Activated T-cell treated with anti-CD3 and anti-CD28 coated beads, Interleukin-2, amount 50 U/mL, for 72 hours (primary cell): ENCODE measurements around the gene COL19A1. TPM values are rescaled to one million over a fixed set of nuclear protein-coding genes. Genes with fewer than 3 reads are reported as not detected.

Source experiments
- ATAC-seq, 2 donors: fragments of 150-1000 bp; cut with Tn5 transposase; replicated peaks in 1 of 2; 2 replicates each; pipeline ENCODE4 v1.10.0; 2021; ENCODE audit warnings: moderate library complexity in 2 of 2, mild to moderate bottlenecking in 1 of 2
- DNase-seq, 2 donors: peaks; one replicate each; pipeline ENCODE4 v3.0.0; 2021 to 2022; ENCODE audit warnings: mixed read lengths in 1 of 2
- H3K27ac Mint-ChIP-seq: one replicate; pipeline ENCODE4 v1.8.0; 2022; ENCODE audit warnings: mild to moderate bottlenecking, moderate library complexity, mixed read lengths
- H3K27me3 Mint-ChIP-seq: one replicate; pipeline ENCODE4 v1.8.0; 2022; ENCODE audit warnings: low read depth, mixed read lengths
- H3K36me3 Mint-ChIP-seq, 2 donors: one replicate each; pipeline ENCODE4 v1.8.0; 2022; ENCODE audit warnings: mixed read lengths in 2 of 2, mild to moderate bottlenecking in 1 of 2; ENCODE audit not compliant: insufficient read depth in 2 of 2
- H3K4me1 Mint-ChIP-seq: one replicate; pipeline ENCODE4 v1.8.0; 2022; ENCODE audit warnings: low read depth, mixed read lengths
- H3K4me3 Mint-ChIP-seq, 2 donors: one replicate each; pipeline ENCODE4 v1.8.0; 2022; ENCODE audit warnings: mild to moderate bottlenecking in 2 of 2, mixed read lengths in 2 of 2, moderate library complexity in 2 of 2
- H3K9me3 Mint-ChIP-seq, 2 donors: one replicate each; pipeline ENCODE4 v1.8.0; 2022; ENCODE audit warnings: mixed read lengths in 2 of 2
- total RNA-seq, 2 donors: library from RNA; stranded (reverse); gene quantifications; one replicate each; pipeline ENCODE4 v1.2.3, GENCODE V29; 2022

COL19A1 gene
- total RNA-seq, 2 donors from 2014 or later: 0.19 to 0.26 TPM

DNA sequence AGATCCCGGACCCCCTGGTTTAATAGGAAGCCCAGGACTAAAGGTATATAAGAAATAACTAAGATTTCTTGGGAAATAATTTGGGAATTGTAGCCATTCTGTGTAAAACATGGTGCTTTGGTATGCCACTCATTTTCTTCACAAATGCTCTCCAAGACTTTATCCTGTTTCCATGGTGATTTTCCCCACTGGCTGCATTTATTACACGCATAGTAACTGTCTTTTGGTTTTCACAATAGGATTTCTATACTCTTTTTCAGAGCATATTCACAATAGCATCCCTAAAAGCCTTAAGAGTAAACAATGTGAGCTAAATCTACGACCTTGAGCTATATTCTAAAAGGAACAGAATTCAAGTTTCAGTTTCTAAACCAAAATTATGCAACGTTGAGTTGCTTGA lies 275.7 kb downstream of the COL19A1 start:
- H3K9me3 Mint-ChIP-seq: peaks cover 0 to 2% of the 10 kb centered on the region in 2 donors
- no peak overlapping the region for H3K4me3 Mint-ChIP-seq
- no peak overlapping the region for H3K27ac Mint-ChIP-seq
- DNase-seq: no peak
- peaks cover 22% of the 10 kb centered on the region for H3K27me3 Mint-ChIP-seq
- H3K4me1 Mint-ChIP-seq: no peaks in the 10 kb centered on the region
- no peak for ATAC-seq
- H3K36me3 Mint-ChIP-seq: no peaks in the 10 kb centered on the region

DNA sequence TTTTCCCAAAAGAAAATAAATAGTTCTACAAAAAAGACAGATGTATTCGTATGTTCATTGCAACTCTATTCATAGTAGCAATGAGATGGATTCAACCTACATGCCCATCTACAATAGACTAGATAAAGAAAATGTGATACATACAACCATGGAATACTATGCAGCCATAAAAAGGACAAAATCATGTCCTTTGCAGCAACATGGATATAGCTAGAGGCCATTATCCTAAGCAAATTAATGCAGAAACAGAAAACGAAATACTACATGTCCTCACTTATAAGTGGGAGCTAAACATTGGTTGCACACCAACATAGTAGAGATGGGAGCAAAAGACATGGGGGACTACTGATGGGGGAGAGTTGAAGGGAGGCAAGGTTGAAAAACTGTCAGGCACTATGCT lies 278.8 kb downstream of the COL19A1 start:
- Mint-ChIP-seq H3K27ac (no peak overlapping the region), H3K27me3 (no peaks in the 10 kb centered on the region), H3K4me1 (no peaks in the 10 kb centered on the region), H3K36me3 (no peaks in the 10 kb centered on the region), H3K4me3 (no peak overlapping the region), H3K9me3 (peaks cover 0 to 2% of the 10 kb centered on the region in 2 donors)
- DNase-seq (no peak), ATAC-seq (no peak)

DNA sequence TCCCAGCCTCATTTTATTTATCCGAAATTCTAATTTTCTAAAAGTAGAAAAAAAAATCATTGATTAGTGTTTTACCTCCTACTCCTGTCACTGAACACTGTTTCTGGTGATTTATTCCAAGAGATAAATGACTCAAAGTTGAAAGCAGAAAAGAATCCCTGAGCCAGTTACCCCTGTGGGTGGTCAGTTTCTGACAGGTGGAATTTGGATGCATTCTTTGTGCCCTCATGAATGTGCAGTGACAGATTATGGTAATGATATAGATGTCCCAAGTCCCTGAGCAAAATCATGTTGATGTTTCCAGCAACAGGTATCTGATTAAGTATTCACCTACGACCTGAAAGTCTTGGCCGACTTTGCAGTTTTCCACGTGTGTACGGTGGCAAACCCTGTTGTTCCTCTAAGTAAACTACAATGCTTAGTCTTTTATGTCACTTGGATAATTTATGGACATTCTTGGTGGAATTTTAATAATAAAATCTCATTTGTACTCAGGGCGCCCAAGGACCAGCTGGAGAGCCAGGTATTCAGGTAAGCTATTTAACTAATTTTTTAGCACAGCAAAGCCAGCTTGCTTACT lies 282.9 kb downstream of the COL19A1 start:
- Mint-ChIP-seq H3K27ac (no peak overlapping the region), H3K27me3 (no peaks in the 10 kb centered on the region)
- no peak for ATAC-seq

DNA sequence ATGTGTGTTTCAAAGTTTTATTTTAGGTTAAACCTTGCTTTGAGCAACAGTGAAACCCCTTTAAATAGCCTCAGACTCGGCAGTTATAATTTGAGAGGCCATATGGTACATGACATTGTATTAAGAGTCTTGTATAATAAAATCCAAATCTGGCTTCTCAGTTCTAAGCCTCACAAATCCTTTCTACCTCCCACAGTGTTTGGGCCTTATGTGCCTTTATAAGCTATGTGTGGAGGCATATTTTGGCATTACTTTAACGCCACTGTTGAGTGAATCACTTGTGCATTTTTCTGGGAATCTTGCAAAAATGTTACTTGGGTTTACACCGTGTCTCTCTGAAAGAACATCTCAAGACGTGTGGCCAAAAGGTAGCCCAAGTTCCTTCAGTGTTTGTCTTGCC lies 284.2 kb downstream of the COL19A1 start:
- no peaks in the 10 kb centered on the region for H3K27me3 Mint-ChIP-seq
- DNase-seq (no peak), ATAC-seq (no peak)
- no peaks in the 10 kb centered on the region for H3K4me1 Mint-ChIP-seq
- H3K36me3 Mint-ChIP-seq: no peaks in the 10 kb centered on the region
- no peak overlapping the region for H3K27ac Mint-ChIP-seq
- H3K9me3 Mint-ChIP-seq: no peaks in the 10 kb centered on the region
- no peak overlapping the region for H3K4me3 Mint-ChIP-seq

More for the DNA sequence above, 282.9 kb downstream of the COL19A1 start:
- Mint-ChIP-seq H3K9me3 (peaks cover 0 to 2% of the 10 kb centered on the region in 2 donors), H3K4me1 (no peaks in the 10 kb centered on the region), H3K36me3 (no peaks in the 10 kb centered on the region), H3K4me3 (no peak overlapping the region)
- DNase-seq: no peak

DNA sequence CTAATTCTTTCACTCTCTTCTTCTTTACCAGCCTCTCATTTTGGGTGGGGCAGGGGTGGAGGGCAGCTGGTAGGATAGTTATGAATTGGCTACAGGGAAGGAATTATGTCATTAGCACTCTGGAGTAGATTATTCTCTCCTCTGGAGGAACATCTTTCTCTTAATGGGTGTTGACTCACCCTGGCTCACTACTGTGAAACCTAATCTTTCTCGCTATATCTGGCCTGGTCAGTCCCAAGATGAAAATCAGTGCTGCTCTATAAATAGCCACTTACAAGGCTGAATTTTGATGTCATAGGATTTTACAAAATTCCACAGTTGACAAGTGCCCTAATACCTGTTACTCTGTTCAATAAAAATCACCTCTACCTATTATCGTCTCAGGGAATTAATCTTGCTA lies 285.3 kb downstream of the COL19A1 start:
- Mint-ChIP-seq H3K4me3 (no peak overlapping the region), H3K27ac (no peak overlapping the region), H3K27me3 (no peaks in the 10 kb centered on the region), H3K36me3 (no peaks in the 10 kb centered on the region), H3K9me3 (no peaks in the 10 kb centered on the region), H3K4me1 (no peaks in the 10 kb centered on the region)
- no peak for DNase-seq
- ATAC-seq: no peak

DNA sequence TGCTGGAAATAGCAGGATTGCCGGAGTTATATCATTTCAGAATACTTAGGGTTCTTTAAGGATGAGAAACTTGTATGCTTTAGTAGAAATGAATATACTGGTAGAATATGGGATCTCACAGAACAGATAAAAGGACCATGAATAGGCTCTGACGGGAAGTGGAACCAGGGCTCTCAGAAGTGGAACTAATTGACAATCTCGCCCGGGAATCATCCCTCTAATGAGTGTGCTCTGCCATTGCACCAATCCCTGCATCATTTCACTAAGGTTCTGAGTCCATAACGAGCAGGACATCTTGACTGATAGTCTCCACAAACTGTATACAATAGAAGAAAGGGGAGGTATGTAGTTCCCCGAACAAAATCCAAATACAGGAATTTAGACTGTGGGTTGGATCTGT lies 286.4 kb downstream of the COL19A1 start:
- Mint-ChIP-seq H3K4me1 (no peaks in the 10 kb centered on the region), H3K27me3 (no peaks in the 10 kb centered on the region), H3K36me3 (no peaks in the 10 kb centered on the region), H3K27ac (no peak overlapping the region), H3K9me3 (no peaks in the 10 kb centered on the region), H3K4me3 (no peak overlapping the region)
- no peak for DNase-seq
- ATAC-seq: no peak

DNA sequence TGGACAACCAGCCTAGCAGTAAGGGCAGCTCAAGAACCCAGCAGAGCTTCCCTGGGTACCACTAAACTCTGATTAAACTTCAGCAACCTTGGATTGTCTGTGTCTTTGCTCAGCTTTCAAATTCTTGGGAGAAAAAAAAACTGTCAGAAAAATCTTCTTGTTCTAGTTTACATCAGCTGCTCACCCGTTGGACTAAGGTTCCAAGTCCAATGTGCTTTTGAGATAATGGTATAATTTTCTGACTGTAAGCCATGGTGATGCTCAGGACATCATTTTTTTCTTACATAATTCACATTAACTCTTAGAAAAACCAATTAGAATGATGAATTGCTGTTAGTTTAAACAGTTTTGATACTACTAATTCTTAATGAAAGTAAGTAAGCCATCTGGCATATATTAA lies 290.7 kb downstream of the COL19A1 start:
- no peak overlapping the region for H3K4me3 Mint-ChIP-seq
- no peaks in the 10 kb centered on the region for H3K9me3 Mint-ChIP-seq
- H3K36me3 Mint-ChIP-seq: no peaks in the 10 kb centered on the region
- no peak overlapping the region for H3K27ac Mint-ChIP-seq
- no peak for DNase-seq
- no peaks in the 10 kb centered on the region for H3K4me1 Mint-ChIP-seq
- H3K27me3 Mint-ChIP-seq: no peaks in the 10 kb centered on the region
- no peak for ATAC-seq

DNA sequence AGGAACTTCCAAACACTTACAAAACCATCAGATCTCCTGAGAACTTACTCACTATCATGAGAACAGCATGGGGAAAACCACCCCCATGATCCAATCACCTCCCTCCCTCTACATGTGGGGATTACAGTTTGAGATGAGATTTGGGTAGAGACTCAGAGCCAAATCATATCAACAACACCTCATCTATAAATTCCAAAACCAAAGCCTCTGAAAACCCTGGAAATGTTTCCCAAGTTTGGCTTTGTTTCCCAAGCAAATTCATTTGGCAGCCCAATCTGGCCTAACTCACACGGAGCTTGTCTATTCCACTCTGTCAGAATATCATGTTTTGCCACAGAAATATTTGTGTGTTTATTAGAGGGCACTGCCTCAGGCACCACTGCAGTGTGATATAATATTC lies 293.9 kb downstream of the COL19A1 start:
- Mint-ChIP-seq H3K9me3 (no peaks in the 10 kb centered on the region), H3K27me3 (peaks cover 17% of the 10 kb centered on the region), H3K4me1 (no peaks in the 10 kb centered on the region), H3K27ac (no peak overlapping the region), H3K4me3 (no peak overlapping the region), H3K36me3 (no peaks in the 10 kb centered on the region)
- ATAC-seq (no peak), DNase-seq (no peak)

DNA sequence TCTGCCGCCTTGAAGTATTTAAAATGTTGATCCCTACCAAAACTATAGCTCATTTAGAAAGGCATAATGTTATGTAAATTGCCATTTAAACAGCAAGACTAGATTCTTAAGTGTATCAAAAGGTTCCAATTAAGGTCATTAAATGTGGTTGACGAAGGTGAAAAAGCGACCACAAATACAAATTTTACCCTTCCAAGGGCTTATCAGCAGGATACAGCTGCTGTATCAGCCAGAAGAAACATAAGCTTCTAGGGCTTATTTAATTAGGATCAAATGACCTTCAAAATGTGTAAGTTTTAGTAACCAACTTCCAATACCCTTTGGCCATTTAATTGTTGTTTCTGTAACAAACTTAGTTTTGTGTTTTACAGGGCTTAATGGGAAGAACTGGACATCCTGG lies 296.6 kb downstream of the COL19A1 start:
- DNase-seq: no peak
- Mint-ChIP-seq H3K27ac (no peak overlapping the region), H3K9me3 (no peaks in the 10 kb centered on the region), H3K36me3 (no peaks in the 10 kb centered on the region), H3K4me3 (no peak overlapping the region), H3K27me3 (peaks cover 40% of the 10 kb centered on the region), H3K4me1 (peaks cover 5% of the 10 kb centered on the region)
- no peak for ATAC-seq

DNA sequence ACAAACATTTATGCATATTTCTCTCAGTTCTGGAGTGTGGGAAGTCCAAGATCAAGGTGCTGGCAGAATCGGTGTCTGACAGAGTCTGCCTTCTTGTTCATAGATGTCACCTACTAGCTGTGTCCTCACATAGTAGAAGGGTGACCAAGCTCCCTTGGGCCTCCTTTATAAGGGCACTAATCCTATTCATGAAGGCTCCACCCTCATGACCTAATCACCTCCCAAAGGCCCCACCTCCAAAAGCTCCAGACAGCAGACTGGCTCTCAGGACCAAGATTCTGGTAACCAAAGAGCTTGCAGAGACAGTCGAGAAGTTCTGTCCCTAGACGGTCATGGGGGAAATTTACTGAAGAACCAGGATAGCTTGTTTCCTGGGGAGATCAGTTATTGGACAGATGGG lies 297.4 kb downstream of the COL19A1 start:
- no peaks in the 10 kb centered on the region for H3K36me3 Mint-ChIP-seq
- no peak overlapping the region for H3K27ac Mint-ChIP-seq
- H3K9me3 Mint-ChIP-seq: no peaks in the 10 kb centered on the region
- no peak for DNase-seq
- peaks cover 40% of the 10 kb centered on the region for H3K27me3 Mint-ChIP-seq
- no peak for ATAC-seq
- H3K4me3 Mint-ChIP-seq: no peak overlapping the region
- peaks cover 5% of the 10 kb centered on the region for H3K4me1 Mint-ChIP-seq

DNA sequence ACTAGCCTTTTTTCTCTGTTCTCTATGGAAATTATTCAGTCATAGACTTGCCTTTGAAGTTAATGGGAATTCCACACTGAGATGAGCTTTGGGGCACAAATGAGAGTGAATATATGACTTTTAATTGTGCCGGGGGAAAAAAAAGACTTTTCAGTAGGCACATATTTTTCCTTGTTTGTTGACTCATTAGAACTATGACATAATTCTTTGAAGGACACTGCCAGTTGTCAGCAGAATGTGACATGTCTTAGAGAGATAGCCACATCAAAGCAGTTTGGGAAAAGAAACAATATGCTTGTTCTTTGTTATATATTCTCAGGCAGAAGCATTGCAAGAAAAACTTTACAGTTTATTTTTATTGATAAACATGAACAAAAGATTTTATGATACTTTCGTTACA lies 298.2 kb downstream of the COL19A1 start:
- no peak for DNase-seq
- Mint-ChIP-seq H3K9me3 (no peaks in the 10 kb centered on the region), H3K27ac (no peak overlapping the region), H3K4me3 (no peak overlapping the region), H3K27me3 (peaks cover 40% of the 10 kb centered on the region), H3K4me1 (peaks cover 5% of the 10 kb centered on the region), H3K36me3 (no peaks in the 10 kb centered on the region)
- ATAC-seq: no peak

DNA sequence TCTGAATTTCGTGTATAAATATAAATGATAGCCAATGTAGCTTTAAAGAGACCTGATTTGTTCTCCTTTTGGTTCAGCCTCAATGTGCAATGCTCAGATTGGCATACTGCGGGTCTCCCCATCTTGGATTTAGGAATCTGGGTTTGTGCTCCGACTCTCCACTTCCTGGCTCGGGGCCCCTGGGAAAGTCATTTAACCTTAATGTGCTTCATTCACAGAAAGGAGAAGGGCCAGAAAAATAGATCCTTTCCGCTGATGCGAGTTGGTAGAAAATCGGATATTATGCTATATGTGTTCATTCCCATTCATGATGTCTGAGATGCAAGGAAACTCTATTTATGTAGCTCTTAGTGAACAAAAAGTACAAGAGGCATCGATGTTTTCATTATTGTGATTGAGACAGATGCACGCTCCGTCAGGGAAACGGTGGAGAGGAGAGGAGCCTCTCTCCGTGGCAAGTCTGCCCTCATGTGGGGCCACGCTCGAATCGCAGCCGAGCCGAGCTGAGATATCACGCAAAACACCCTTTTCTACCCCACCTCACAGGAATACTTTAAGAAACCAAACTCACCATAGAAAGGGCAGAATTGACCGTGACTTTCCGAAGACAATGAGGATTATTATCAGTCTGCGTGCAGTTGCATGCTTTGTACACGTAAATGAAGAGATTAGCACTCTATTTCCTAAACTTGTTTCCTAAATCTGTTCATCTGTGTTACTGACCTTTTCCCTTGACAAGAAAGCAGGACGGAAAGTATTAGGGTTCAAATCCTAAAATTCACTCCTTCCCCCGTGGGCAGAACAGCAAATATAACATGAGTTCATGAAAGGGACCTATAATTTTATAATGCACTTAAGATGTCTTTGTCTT lies 300.0 kb downstream of the COL19A1 start:
- peaks cover 40% of the 10 kb centered on the region for H3K27me3 Mint-ChIP-seq
- peak; percentile 29 to 47 for DNase-seq
- no peaks in the 10 kb centered on the region for H3K36me3 Mint-ChIP-seq
- no peaks in the 10 kb centered on the region for H3K9me3 Mint-ChIP-seq
- peak overlapping the region; percentile 25 to 57 for H3K4me3 Mint-ChIP-seq
- peak; percentile 67 to 74 for ATAC-seq
- H3K4me1 Mint-ChIP-seq: peaks cover 5% of the 10 kb centered on the region
- H3K27ac Mint-ChIP-seq: no peak overlapping the region

DNA sequence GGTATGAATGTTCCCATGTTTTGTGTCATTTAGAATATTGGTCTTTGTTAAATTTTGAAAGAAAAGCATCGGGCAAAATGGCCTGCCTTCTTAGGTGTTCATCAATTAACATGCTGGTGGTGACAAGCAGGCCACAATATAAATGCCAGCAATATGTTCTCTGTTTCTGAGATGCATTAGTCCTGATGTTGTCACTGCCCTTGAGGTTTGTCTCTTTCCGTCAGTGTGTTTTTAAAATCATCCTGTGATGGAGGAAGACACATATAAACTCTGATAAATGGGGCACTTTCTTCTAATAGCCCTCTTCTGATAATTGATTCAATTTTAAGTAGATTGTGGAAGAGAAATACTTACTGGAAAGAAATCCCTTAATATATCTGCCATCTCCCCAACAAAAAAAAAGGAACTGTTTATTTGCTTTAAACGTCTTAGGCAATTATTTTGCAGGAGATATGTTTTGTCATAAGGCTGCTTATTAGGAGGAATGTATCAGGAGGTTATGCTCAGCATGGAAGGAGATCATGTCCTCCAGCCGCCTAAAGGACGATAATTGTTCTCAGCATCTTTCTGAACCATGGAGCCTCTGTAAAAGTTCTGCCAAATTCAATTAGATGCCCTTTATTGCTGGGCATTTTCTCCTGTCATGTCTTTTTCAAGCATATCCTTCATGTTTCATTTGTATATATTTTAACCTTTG lies 302.5 kb downstream of the COL19A1 start:
- ATAC-seq: no peak
- H3K4me1 Mint-ChIP-seq: peaks cover 5% of the 10 kb centered on the region
- no peak overlapping the region for H3K27ac Mint-ChIP-seq
- no peak for DNase-seq
- no peaks in the 10 kb centered on the region for H3K9me3 Mint-ChIP-seq
- H3K36me3 Mint-ChIP-seq: no peaks in the 10 kb centered on the region
- no peak overlapping the region for H3K4me3 Mint-ChIP-seq
- peaks cover 30% of the 10 kb centered on the region for H3K27me3 Mint-ChIP-seq
